NCI-H748 treated with DMSO at 0.1 percent for 48 hours (cell line): ENCODE data around the gene SORCS2.
"Not testable (repeated sequence)": the region's sequence is repeated elsewhere in the genome, so short reads cannot be mapped to it uniquely, and the experiment has no call there.

Experiments
- DNase-seq: peaks from one replicate; lab custom pipeline; 2025; lab: John Stamatoyannopoulos, UW

Gene SORCS2

GRCh38 chr4:7200801-7201200, 8.5 kb downstream of the SORCS2 start:
- DNase-seq, result no peak

GRCh38 chr4:7201420-7202305, 9.3 kb downstream of the SORCS2 start:
- no peak for DNase-seq

- DNase-seq, result no peak
These were observed 10.1 kb downstream of the SORCS2 start for GRCh38 chr4:7202411-7202810.

- DNase-seq, result no peak
These were observed 12.5 kb downstream of the SORCS2 start for GRCh38 chr4:7204656-7205387.

GRCh38 chr4:7206385-7206784, 14.0 kb downstream of the SORCS2 start:
- DNase-seq, result no peak

- no peak for DNase-seq
These were observed 14.7 kb downstream of the SORCS2 start for GRCh38 chr4:7206911-7207567.

GRCh38 chr4:7207628-7208231, 15.4 kb downstream of the SORCS2 start:
- no peak for DNase-seq

GRCh38 chr4:7208509-7209451, 16.4 kb downstream of the SORCS2 start:
- no peak for DNase-seq

GRCh38 chr4:7209699-7210098, 17.4 kb downstream of the SORCS2 start:
- no peak for DNase-seq

GRCh38 chr4:7210824-7211223, 18.5 kb downstream of the SORCS2 start:
- no peak for DNase-seq

GRCh38 chr4:7212101-7212674, 19.9 kb downstream of the SORCS2 start:
- no peak for DNase-seq

- DNase-seq, result no peak
These were observed 20.6 kb downstream of the SORCS2 start for GRCh38 chr4:7212921-7213320.

- DNase-seq, result no peak
These were observed 21.5 kb downstream of the SORCS2 start for GRCh38 chr4:7213807-7214206.

- DNase-seq, result no peak
These were observed 22.0 kb downstream of the SORCS2 start for GRCh38 chr4:7214359-7214758.

GRCh38 chr4:7215187-7215586, 22.8 kb downstream of the SORCS2 start:
- not testable (repeated sequence) for DNase-seq

- no peak for DNase-seq
These were observed 24.7 kb downstream of the SORCS2 start for GRCh38 chr4:7217039-7217438.

- no peak for DNase-seq
These were observed 25.4 kb downstream of the SORCS2 start for GRCh38 chr4:7217474-7218321.

- no peak for DNase-seq
These were observed 26.3 kb downstream of the SORCS2 start for GRCh38 chr4:7218686-7219085.

- no peak for DNase-seq
These were observed 30.2 kb downstream of the SORCS2 start for GRCh38 chr4:7222521-7222920.

- DNase-seq, result no peak
These were observed 31.2 kb downstream of the SORCS2 start for GRCh38 chr4:7223541-7223940.
